PC-3 (cell line): ENCODE measurements around the gene ZBTB48.

Experiments used
- CTCF ChIP-seq: fragments of 300-600 bp; sonication (generic); conservative IDR thresholded peaks from 2 replicates; pipeline ENCODE4 v1.5.1; 2017; ENCODE audit warnings: antibody characterized with exemption, low read depth, mild to moderate bottlenecking, low read length
- EZH2 ChIP-seq: fragments of 300-600 bp; sonication (generic); IDR thresholded peaks from one replicate; pipeline ENCODE4 v1.6.1; 2017; ENCODE audit warnings: antibody characterized with exemption, mild to moderate bottlenecking, low read length; ENCODE audit not compliant: unreplicated experiment
- EZH2phosphoT487 ChIP-seq: fragments of 300-600 bp; sonication (generic); IDR thresholded peaks from 2 replicates; pipeline ENCODE4 v1.6.1; 2018; ENCODE audit warnings: mild to moderate bottlenecking, antibody characterized with exemption, low read length, borderline replicate concordance

- TF ChIP-seq CTCF (peak; percentile 59), EZH2phosphoT487 (no peak), EZH2 (no peak)
Measured at GRCh38 chr1:6580593-6581409, 1.0 kb downstream of the ZBTB48 start.
